Measurements from ENCODE around the gene ENKD1. TPM values are rescaled to one million over a fixed set of nuclear protein-coding genes. Genes with fewer than 3 reads are reported as not detected.

ENKD1 gene
- total and polyA plus RNA-seq, 2 of the 13 experiments (the other 11 are each of a cell fraction or from before 2014, with no cell fraction given), result 10.8 to 20.8 TPM

GRCh38 chr16:67660564-67661028, 6.0 kb downstream of the ENKD1 start, which contains the start of gene PARD6A (continued):
- no peak for TF ChIP-seq ZNF747 (CRISPR knock-in tag; IDR thresholded peaks at IDR 0.05; ENCODE audit: borderline replicate concordance)
- peak; percentile 3; the same call in 1 of the 2 replicates for TF ChIP-seq KLF6 (CRISPR knock-in tag; IDR thresholded peaks at IDR 0.05)
- TF ChIP-seq RNF219 (CRISPR knock-in tag; IDR thresholded peaks at IDR 0.05), result no peak
- no peak for TF ChIP-seq NPAS2 (CRISPR knock-in tag; IDR thresholded peaks at IDR 0.05; ENCODE audit: borderline replicate concordance)
- no peak for TF ChIP-seq ZNF318 (CRISPR knock-in tag; IDR thresholded peaks at IDR 0.05)
- TF ChIP-seq ZNF614 (CRISPR knock-in tag; IDR thresholded peaks at IDR 0.05; ENCODE audit: borderline replicate concordance), result 0 out of 2 replicates have a peak, but pooled peaks have one; percentile 9
- no peak for TF ChIP-seq ZNF530 (CRISPR knock-in tag; IDR thresholded peaks at IDR 0.05; ENCODE audit: low read depth)
- peak; percentile 43; the same call in 1 of the 2 replicates for TF ChIP-seq FOXK1 (CRISPR knock-in tag; IDR thresholded peaks at IDR 0.05; ENCODE audit: borderline replicate concordance, low read depth)
- TF ChIP-seq FOXA1 (IDR thresholded peaks at IDR 0.05), result no peak
- no peak for TF ChIP-seq FOXA1 (CRISPR knock-in tag; IDR thresholded peaks at IDR 0.05)
- TF ChIP-seq ZNF251 (CRISPR knock-in tag; IDR thresholded peaks at IDR 0.05), result no peak
- no peak for TF ChIP-seq ZSCAN31 (CRISPR knock-in tag; IDR thresholded peaks at IDR 0.05; ENCODE audit: low read depth)
- TF ChIP-seq HCFC1 (IDR thresholded peaks at IDR 0.05; ENCODE audit: low read depth, low read length), result peak; percentile 55
- peak; percentile 70 for TF ChIP-seq ZNF331 (CRISPR knock-in tag; IDR thresholded peaks at IDR 0.05)
- TF ChIP-seq ZBTB49 (CRISPR knock-in tag; IDR thresholded peaks at IDR 0.05; ENCODE audit: borderline replicate concordance), result no peak
- TF ChIP-seq TFDP1 (CRISPR knock-in tag; IDR thresholded peaks at IDR 0.05; ENCODE audit: borderline replicate concordance), result 0 out of 2 replicates have a peak, but pooled peaks have one; percentile 44

Data from HepG2 (cell line).